AG04450 (cell line): Measurements from ENCODE around the gene SCD5. TPM values are rescaled to one million over a fixed set of nuclear protein-coding genes. Genes with fewer than 3 reads are reported as not detected.

Experiments used
- CTCF ChIA-PET: fragments of 300-600, 350-600 bp; formaldehyde crosslinking; extraction: SDS; loops from one replicate; lab custom pipeline; 2022; ENCODE audit warnings: antibody characterized with exemption, inconsistent platforms; lab: Charles Lee
- POLR2A ChIA-PET: fragments of 350-600 bp; formaldehyde crosslinking; extraction: SDS; loops from one replicate; lab custom pipeline; 2021; ENCODE audit warnings: antibody characterized with exemption, inconsistent platforms; lab: Yijun Ruan, JAX
- DNase-seq: peaks from one replicate; pipeline ENCODE4 v3.0.0-alpha.2; 2011; ENCODE audit warnings: low read depth, low spot score
- H3K27ac ChIP-seq: one replicate; pipeline ENCODE4 v1.5.1; 2012; ENCODE audit warnings: low read depth, low read length, control low read depth
- H3K27me3 ChIP-seq: one replicate; pipeline ENCODE4 v1.6.0; 2012; ENCODE audit warnings: low read length; ENCODE audit not compliant: control insufficient read depth, insufficient read depth
- H3K4me3 ChIP-seq: 2 replicates; pipeline ENCODE4 v1.5.1; 2011; ENCODE audit warnings: mild to moderate bottlenecking, low read depth, low read length, control low read depth
- H3K9me3 ChIP-seq: 2 replicates; pipeline ENCODE4 v1.5.1; 2012; ENCODE audit warnings: low read length; ENCODE audit not compliant: control insufficient read depth, insufficient read depth
- CTCF ChIP-seq: IDR thresholded peaks from 2 replicates; pipeline ENCODE4 v1.5.1; 2011; ENCODE audit warnings: low read depth, low read length, control low read depth, inconsistent platforms
- polyA plus RNA-seq: library from polyadenylated mRNA; depleted of rRNA; stranded (reverse); fragments of >200 nt; gene quantifications from 2 replicates; pipeline ENCODE4 v1.2.3, GENCODE V29; 2011

Gene SCD5
- polyA plus RNA-seq, 1 experiment: 13.1 TPM

DNA sequence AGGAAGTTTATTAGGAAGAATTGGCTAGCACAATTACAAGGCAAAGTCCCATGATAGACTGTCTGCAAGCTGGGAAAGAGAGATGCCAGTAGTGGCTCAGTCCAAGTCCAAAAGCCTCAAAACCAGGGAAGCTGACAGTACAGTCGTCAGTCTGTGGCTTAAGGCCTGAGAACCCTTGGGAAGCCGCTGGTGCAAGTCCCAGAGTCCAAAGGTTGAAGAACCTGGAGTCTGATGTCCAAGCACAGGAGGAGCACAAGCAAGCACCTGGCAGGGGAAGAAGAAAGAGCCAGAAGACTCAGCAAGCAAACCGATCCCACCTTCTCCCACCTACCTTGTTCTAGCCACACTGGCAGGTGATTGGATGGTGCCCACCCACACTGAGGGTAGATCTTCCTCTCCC is 185.5 kb downstream of the SCD5 start:
- Histone ChIP-seq H3K9me3 (no peaks in the 10 kb centered on the region), H3K27me3 (peaks cover 11% of the 10 kb centered on the region), H3K4me3 (no peak overlapping the region), H3K27ac (no peak overlapping the region)
- no peak for DNase-seq
- no peak for TF ChIP-seq CTCF
- POLR2A ChIA-PET: no interaction called here
- CTCF ChIA-PET: no interaction called here

DNA sequence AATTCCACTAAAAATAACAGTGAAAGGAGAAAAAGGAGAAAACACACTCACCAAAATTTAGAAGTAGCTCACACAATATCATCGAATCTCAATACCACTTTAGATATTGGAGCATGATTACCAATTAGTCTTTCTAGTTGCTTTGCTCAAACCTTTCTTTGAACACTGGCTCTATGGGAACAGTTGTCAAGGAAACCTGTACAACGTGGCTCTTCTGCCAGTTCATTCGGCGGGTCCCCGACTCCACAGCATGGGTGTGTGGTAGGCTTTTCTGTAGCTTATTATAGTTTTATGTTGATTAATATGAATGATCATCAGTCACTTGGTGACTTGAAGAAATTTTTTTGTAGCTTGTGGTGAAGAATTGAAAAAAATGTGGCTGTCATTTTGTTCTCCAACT is 186.6 kb downstream of the SCD5 start:
- POLR2A ChIA-PET: no interaction called here
- Histone ChIP-seq H3K9me3 (no peaks in the 10 kb centered on the region), H3K27me3 (peaks cover 6% of the 10 kb centered on the region), H3K27ac (no peak overlapping the region), H3K4me3 (no peak overlapping the region)
- no peak for TF ChIP-seq CTCF
- CTCF ChIA-PET: no interaction called here
- no peak for DNase-seq

DNA sequence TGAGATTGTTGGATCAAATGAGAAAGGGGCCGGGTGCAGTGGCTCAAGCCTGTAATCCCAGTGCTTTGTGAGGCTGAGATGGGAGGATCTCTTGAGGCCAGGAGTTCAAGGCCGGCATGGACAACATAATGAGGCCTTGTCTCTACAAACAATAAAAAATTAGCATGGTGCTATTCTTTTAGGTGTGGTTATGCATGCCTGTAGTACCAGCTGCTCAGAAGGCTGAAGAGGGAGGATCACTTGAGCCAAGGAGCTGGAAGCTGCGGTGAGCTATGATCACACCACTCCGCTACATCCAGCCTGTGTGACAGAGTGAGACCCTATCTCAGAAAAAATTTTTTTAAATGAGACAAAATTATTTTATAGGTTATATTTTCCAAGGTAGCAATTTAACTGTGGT is 187.1 kb downstream of the SCD5 start:
- Histone ChIP-seq H3K4me3 (no peak overlapping the region), H3K9me3 (no peaks in the 10 kb centered on the region), H3K27me3 (peaks cover 4% of the 10 kb centered on the region), H3K27ac (no peak overlapping the region)
- CTCF ChIA-PET: no interaction called here
- no peak for TF ChIP-seq CTCF
- no peak for DNase-seq
- POLR2A ChIA-PET: no interaction called here

GRCh38 chr4:82610041-82610440 is 188.6 kb downstream of the SCD5 start:
- TF ChIP-seq CTCF: no peak
- POLR2A ChIA-PET: no interaction called here
- no peak overlapping the region for H3K4me3 ChIP-seq
- no peaks in the 10 kb centered on the region for H3K9me3 ChIP-seq
- peaks cover 2% of the 10 kb centered on the region for H3K27me3 ChIP-seq
- CTCF ChIA-PET: no interaction called here
- DNase-seq: no peak
- no peak overlapping the region for H3K27ac ChIP-seq

- Histone ChIP-seq H3K9me3 (no peaks in the 10 kb centered on the region), H3K27ac (no peak overlapping the region), H3K4me3 (no peak overlapping the region), H3K27me3 (no peaks in the 10 kb centered on the region)
- CTCF ChIA-PET: no interaction called here
- POLR2A ChIA-PET: no interaction called here
- DNase-seq: no peak
- no peak for TF ChIP-seq CTCF
Measured at GRCh38 chr4:82606622-82607021, 192.0 kb downstream of the SCD5 start.
